Activated CD8-positive, alpha-beta memory T cell treated with anti-CD3 and anti-CD28 coated beads for 24 hours (primary cell): ENCODE data around the gene SLCO3A1.

ENCODE experiments used
- DNase-seq: peaks from one replicate; pipeline ENCODE4 v3.0.0-alpha.2; 2020

Gene SLCO3A1

DNA sequence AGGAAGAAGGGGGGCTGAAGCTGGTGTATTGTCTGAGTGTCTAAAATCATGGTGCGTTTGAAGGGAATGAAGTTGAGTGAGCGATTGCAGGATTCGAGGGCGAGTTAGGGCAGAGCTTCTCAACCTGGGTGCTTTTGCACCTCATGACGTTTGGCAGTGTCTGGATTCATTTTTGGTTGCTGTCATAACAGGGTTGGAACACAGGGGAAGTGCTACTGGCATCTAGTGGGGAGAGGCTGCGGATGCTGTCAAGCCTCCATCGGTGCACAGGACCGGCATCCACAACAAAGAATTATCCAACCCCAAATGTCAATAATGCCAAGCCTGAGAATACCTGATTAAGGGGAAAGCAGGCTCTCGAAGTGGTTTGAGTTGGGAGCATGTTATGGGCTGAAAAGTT, 120.0 kb downstream of the SLCO3A1 start:
- no peak for DNase-seq

- no peak for DNase-seq
Measured at GRCh38 chr15:91974321-91974720, 120.8 kb downstream of the SLCO3A1 start.

DNA sequence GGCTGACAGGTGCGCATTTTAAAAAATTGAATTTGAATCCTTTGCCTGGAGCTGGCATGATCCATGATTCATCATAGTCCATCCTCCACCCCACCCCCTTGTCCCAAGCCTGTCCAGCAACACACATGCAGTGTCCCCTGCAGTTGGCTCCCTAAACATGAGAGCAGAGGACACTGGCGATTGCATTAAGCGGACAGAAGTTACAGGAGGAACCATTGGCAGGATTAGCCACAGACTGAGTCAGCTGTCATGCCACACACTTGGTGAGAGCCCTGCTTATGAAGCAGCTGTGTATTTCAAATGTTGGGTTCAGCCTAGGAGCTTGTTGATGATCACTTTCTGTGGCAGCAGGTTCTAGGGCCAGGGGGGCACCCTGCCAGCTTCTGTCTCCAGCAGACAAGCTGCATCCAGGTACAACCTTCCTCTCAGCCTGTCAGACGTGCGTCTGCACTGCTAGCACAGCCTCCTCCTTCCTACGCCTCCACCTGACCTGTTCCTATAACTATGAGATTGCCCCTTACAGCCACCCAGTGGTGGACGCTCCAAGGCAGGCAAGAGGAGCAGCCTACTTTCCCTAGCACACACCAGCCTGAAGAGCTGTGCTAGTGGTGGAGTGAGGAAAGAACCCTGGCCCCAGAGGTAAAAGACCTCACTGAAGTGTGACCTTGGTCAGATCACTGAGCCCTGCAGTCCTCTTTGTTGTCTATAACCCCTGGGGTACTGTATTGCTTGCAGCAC, 121.9 kb downstream of the SLCO3A1 start:
- DNase-seq: no peak

DNA sequence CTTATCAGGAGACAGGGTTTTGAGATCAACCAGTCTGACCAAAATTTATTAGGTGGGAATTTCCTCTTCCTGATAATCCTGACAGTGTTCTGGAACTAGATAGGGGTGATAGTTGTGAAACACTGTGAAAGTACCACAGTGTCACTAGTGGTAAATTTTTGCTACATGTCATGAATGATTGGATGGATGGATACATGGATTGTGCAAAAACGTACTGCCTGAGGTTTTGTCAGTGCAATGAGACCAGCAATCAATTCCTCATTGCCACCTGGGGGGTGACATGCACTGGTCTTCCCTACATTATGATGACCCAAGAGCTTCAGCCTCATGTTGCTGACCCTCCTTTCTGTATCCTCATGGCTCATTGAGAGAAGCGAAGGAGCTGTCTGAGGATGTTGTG, 123.5 kb downstream of the SLCO3A1 start:
- no peak for DNase-seq

GRCh38 chr15:91980502-91981267, 127.2 kb downstream of the SLCO3A1 start:
- DNase-seq: no peak

DNA sequence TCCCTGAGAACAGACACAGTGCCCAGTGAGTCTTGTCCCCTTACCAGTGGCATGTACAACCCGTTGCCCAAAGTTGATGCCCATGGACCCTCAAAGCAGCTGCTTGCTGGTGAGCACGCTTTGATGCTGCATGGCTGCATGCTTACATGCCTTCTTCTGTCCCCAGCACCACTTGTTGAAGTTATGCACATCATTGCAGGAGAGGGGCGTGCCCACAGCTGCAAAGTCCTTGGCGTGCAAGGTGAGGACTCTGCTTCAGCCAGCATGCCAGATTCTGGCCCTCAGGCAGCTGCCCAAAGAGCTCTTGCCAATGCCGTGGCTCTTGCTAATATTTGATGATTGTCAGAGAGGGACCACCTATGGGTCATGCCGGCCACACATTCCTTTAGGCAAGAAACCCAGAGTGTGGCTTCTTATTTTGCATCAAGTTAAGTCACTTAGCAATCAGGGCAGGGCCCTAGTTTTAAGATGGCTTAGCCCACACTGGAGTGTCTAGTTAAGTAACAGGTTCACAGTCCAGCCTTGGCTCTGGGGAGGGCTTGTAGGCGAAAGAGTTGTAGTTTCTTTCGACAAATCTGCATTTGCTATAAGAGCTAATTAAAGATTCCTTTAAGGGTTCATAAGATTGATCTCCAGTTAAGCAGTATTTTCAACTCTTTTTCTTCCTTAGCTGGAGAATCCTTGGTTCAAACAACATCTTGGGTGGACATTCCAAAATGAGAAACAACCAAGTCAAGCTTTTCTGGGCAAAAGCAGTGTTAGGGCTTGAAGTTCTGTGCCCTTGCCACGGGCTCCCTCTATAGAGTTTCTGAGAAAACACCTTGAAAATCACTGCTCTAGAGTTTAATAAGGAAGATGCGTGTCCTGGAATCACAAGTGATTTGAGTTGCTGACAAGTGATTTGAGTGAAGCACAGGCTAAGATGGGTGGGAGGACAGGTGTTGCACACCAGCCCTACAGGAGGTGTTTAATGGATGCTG, 128.6 kb downstream of the SLCO3A1 start:
- no peak for DNase-seq

GRCh38 chr15:91983729-91984340, 130.3 kb downstream of the SLCO3A1 start:
- no peak for DNase-seq

DNA sequence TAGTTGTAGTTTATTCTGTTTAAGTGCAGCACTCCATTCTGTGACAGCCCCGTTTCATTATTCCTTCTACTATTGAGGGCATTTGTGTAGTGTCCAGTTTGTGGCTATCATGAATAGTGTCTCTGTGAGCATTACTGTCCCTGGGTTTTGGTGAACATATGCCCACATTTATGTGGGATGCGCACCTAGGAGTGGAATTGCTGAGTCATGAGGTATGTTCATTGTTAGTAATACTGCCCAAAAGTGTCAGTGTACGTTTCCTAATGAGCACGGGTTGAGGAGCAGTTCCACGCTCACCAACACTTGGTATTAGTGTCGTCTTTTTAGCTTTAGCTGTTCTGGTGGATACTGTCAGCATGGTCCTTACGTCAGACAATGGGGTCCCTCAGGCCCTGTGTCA, 131.8 kb downstream of the SLCO3A1 start:
- no peak for DNase-seq

DNA sequence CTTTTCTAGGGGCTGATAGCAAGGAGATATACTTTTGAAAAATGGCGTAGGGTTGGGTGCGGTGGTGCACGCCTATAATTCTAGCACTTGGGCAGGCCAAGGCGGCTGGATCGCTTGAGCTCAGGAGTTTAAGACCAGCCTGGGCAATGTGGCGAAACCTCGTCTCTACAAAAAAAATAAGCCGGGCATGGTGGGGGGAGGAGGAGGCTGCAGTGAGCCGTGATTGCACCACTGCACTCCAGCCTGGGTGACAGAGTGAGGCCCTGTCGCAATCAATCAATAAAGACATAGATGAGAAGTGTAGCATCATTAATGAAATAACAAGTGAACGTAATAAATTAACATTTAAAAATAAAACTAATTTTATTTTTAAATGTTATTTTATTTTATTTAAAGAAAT, 134.6 kb downstream of the SLCO3A1 start:
- DNase-seq: no peak

DNA sequence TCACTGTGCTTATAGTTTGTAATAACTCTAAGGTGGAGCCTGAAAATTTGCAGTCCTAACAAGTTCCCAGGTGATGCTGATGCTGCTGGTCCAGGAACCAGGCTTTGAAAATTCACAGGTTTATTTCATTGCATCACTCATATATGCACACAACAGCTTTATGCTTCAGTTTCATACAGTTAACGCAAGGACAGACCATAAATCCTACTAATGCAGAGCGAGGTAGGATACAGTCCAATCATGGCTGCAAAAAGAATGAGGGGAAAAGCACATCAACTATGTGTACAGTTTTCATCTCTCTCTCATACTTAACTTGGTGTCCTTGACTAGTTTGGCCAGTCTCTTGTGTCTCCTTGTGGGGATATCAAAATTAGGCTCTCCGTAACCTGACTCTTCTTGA, 135.1 kb downstream of the SLCO3A1 start:
- DNase-seq: no peak

DNA sequence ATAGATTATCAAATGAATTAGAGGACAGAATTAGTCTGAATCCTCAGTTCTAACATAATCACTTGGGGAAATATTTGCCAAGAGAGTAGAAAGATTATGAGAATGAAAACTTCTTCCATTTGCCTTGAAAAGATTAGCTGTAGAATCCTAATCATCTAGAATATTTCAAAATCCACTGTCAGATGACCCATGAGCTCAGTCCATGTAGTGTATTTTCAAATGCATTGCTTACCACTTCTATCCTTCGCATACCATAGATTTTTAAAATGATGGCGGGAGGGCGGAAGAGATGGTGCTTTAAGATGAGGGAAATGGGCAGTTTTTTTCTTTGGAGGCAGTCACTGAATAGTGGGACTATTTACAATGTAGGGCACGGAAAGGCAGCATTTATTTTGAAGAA, 136.3 kb downstream of the SLCO3A1 start:
- DNase-seq: no peak

DNA sequence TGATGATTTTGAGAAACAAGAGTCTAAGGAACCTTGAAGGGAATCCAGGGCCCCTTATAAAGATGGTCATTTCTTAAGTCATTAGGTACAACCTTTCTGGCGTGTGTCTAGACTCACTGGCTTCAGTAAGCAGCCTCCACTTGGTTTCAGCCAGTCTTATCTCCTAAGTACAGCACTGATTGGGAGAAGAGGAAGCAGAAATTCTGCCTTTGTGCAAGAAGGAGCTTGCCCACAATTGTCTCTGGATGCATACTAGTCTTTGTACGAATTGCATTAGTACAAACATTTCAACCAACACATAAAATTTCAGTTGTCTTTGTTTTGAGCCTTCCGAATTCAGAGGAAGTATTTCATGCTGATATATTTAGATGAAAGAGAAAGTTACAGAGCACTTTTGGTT, 139.4 kb downstream of the SLCO3A1 start:
- no peak for DNase-seq

DNA sequence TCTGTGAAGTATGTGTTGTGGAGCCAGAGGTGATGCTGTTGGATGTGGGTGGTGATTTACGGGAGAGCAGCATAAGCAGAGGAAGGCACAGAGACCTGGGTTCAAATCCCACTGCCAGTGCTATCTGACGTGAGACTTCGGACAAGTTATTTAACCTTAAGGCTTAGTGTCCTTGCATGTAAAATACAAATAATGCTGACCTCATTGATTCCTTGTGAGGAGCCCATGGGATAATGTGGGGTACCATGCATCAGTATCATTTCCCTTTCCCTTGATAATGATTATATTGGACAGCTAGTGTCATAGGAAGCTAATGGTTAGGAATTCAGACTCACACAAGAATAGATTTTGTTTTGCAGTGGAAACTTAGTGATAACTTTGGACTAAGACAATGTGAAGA, 141.6 kb downstream of the SLCO3A1 start:
- no peak for DNase-seq

- DNase-seq: no peak
Measured at GRCh38 chr15:91997163-91997562, 143.7 kb downstream of the SLCO3A1 start.

GRCh38 chr15:92000709-92001108, 147.2 kb downstream of the SLCO3A1 start:
- no peak for DNase-seq

DNA sequence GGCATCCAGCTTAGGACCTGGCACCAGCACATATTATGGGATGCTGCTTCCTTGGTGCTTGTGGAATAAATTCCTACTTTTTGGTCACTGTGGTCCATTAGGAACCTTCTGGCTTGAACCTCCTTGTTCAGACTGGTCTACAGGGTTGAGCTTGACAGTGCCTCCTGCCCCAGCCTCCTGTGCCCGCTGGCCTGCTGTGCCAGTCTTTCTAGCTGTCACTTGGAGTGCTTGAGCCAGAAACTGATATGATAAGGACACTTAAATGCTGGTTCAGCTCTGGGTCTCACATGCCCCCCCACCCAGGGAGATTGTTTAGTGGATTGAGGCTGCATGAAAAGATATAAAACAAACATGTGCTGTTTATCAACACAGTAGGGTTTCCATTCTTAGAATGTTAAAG, 147.8 kb downstream of the SLCO3A1 start:
- DNase-seq: no peak

- no peak for DNase-seq
Measured at GRCh38 chr15:92002666-92003065, 149.2 kb downstream of the SLCO3A1 start.

DNA sequence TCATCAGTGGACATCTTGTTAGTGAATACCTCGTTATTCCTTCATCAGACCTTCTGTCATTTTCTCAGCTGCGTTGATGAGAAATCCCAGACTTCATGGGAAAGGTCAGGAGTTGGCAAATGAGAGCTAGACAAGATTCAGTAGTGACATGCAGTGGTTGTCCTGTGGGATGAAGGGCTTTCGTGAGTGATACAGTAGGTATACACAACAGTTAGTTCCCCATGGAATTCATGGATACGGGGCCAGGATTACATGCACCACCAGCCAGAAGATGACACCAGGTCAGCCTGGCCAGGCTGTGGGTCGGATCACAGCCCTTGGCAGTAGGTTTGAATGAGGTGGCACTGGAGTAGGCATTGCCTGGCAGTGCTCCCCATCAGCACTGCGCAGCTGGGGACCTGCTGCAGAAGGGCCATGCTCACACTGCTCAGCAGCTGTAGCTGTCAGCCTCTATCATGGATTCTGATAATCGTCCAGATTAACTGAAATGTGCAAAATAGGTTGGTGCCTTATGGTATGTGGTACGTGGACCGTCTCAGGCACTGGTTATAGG, 150.1 kb downstream of the SLCO3A1 start:
- DNase-seq: no peak

- no peak for DNase-seq
Measured at GRCh38 chr15:92005154-92005553, 151.6 kb downstream of the SLCO3A1 start.

DNA sequence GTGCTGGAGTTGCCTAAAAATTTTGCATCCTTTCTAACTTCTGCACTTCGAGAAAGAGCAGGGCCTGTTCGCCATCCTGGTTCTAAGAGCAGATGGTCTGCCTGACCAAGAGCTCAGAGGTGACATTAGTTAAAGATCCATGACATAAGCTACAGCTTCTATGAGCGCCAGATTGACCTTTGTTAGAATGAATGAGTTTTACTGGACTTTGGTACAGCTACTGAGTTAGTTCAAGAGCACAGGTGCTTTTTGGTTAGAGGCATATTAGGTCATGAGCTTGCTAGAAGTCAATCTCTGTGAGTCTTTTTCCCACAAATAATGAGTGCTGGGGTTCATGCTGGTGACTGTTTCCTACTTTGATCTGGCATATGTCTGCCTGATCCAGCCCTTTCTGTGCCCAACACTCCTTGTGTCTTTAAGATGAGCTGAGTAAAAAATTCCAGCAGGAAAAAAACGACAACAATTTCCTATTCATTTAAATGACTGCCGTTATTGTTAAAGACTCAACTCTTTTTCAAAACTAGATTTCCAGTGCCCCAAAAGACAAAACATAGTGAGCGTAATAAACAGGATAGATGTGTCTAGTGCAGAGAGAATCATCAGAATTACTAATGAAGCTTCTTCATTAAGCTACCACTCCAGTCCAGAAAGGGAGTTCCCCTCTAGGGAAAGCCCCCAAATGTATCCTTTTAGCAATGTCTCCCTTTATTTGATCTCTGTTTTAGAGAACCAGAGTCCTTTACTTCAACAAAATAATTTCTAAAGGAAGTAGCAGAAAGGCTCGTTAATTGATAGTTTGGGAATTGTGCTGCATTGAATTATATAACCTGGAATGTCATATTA, 152.9 kb downstream of the SLCO3A1 start:
- DNase-seq: no peak

GRCh38 chr15:92009162-92009561, 155.7 kb downstream of the SLCO3A1 start:
- DNase-seq: no peak
